Right lobe of liver (tissue), 6 donors: ENCODE data around the gene CSNK1D. TPM values are rescaled to one million over a fixed set of nuclear protein-coding genes. Genes with fewer than 3 reads are reported as not detected.
A peak's percentile ranks its signal among the peaks of the same experiment; 100 is the strongest.

ENCODE experiments used
- ATAC-seq, 4 donors: fragments of 200-7000 bp; cut with Tn5 transposase; one replicate each; pipeline ENCODE4 v1.9.1; 2020; ENCODE audit warnings: mild to moderate bottlenecking in 4 of 4, moderate library complexity in 4 of 4
- DNase-seq, 3 donors: peaks; one replicate each; pipeline ENCODE4 v3.0.0-alpha.2; 2020
- H3K27ac ChIP-seq, 3 donors: fragments of 200-600 bp; one replicate each; pipeline ENCODE4 v1.8.0; 2022
- H3K27me3 ChIP-seq, 2 donors: fragments of 200-600 bp; one replicate each; pipeline ENCODE4 v1.8.0; 2022
- H3K36me3 ChIP-seq, 4 donors: fragments of 200-600 bp; sonication (generic) in 1 of 4; one replicate each; pipeline versions ENCODE4 v1.5.1 to v1.8.0; 2017 to 2022; ENCODE audit warnings: control low read depth in 1 of 4
- H3K4me1 ChIP-seq, 4 donors: fragments of 200-600 bp; sonication (generic) in 1 of 4; one replicate each; pipeline versions ENCODE4 v1.5.1 to v1.8.0; 2017 to 2022; ENCODE audit warnings: control low read depth in 1 of 4
- H3K4me3 ChIP-seq, 3 donors: fragments of 200-600 bp; one replicate each; pipeline ENCODE4 v1.8.0; 2022
- H3K9me3 ChIP-seq, 4 donors: fragments of 200-600 bp; sonication (generic) in 1 of 4; one replicate each; pipeline versions ENCODE4 v1.5.1 to v1.8.0; 2017 to 2022; ENCODE audit warnings: control low read depth in 1 of 4
- CTCF ChIP-seq, 4 donors: fragments of 200-600 bp in 3 of 4; fragments of 450-650 bp in 1 of 4; IDR thresholded peaks; one replicate each; pipeline versions ENCODE4 v1.5.1 to v1.8.0; 2016 to 2022; ENCODE audit warnings: antibody characterized with exemption in 4 of 4, mild to moderate bottlenecking in 2 of 4
- POLR2A ChIP-seq: fragments of 450-650 bp; IDR thresholded peaks from one replicate; pipeline ENCODE4 v1.6.1; 2017; ENCODE audit warnings: antibody characterized with exemption, mild to moderate bottlenecking
- WGBS: methylation state at CpG from one replicate; pipeline ENCODE4 v1.1.6; 2018; ENCODE audit warnings: low coverage, low lambda C conversion rate; ENCODE audit not compliant: insufficient coverage; ENCODE audit errors: missing lambda C conversion rate; 5-methylcytosine and 5-hydroxymethylcytosine counted together
- intact Hi-C, 2 donors: fragments of 100-400 bp; cut with DNase I; formaldehyde crosslinking; loops; one replicate each; pipeline versions ENCODE4 v1.11.2 to v1.14.1; 2022
- total RNA-seq, 6 experiments: library from RNA; depleted of rRNA in 2 of 6; stranded (reverse); fragments of >200 nt in 2 of 6; fragmentation: NEBNext Ultra II Directional in 3 of 6; extraction: Animal tissue kit (Norgen Biotek cat#: 25700) in 3 of 6; gene quantifications; one replicate each; pipeline versions ENCODE4 v1.1.0 to v1.2.4, GENCODE V29; 2016 to 2023
- donor health status: DM: no; HTN: yes; CAD: no.
- donor health status: DM: no; HTN: no; CAD: no.
- donor health status: DM: no; HTN: no; CAD: no.
- donor health status: DM: no; HTN: yes; CAD: no.
- donor health status: DM: no; HTN: yes; CAD: no.

The CSNK1D gene
- total RNA-seq, 6 experiments from 2014 or later, result 32.7 to 73.0 (median 45.9) TPM

GRCh38 chr17:82295472-82295814 lies 21.9 kb upstream of the CSNK1D start:
- DNase-seq (no peak), ATAC-seq (peak in 1 of 4 donors; percentile 0)
- Histone ChIP-seq H3K9me3 (no peaks in the 10 kb centered on the region), H3K4me3 (peak overlapping the region in 1 of 3 donors; percentile 4), H3K4me1 (peaks cover 0 to 36% (median 13%) of the 10 kb centered on the region in 4 donors), H3K27me3 (no peaks in the 10 kb centered on the region), H3K36me3 (no peaks in the 10 kb centered on the region), H3K27ac (peak overlapping the region in 2 of 3 donors; percentile 62 to 65)
- intact Hi-C loops, result no loop called here
- no peak for TF ChIP-seq POLR2A
- TF ChIP-seq CTCF (IDR thresholded peaks at IDR 0.05), result no peak
- WGBS, result 27% methylated on average over 4 of the region's 4 CpGs

- Histone ChIP-seq H3K9me3 (no peaks in the 10 kb centered on the region), H3K36me3 (no peaks in the 10 kb centered on the region), H3K4me3 (peak overlapping the region in 1 of 3 donors; percentile 22), H3K27me3 (no peaks in the 10 kb centered on the region), H3K27ac (peak overlapping the region; percentile 21 to 55 (median 39)), H3K4me1 (peaks cover 0 to 36% (median 13%) of the 10 kb centered on the region in 4 donors)
- no peak for DNase-seq
- 80% methylated on average over 12 of the region's 15 CpGs for WGBS
- ATAC-seq, result no peak
- intact Hi-C loops, result no loop called here
- TF ChIP-seq CTCF (IDR thresholded peaks at IDR 0.05), result no peak
- no peak for TF ChIP-seq POLR2A
Measured at GRCh38 chr17:82294064-82294773, 20.7 kb upstream of the CSNK1D start.

- Histone ChIP-seq H3K4me1 (peaks cover 0 to 29% (median 7%) of the 10 kb centered on the region in 4 donors), H3K4me3 (peak overlapping the region; percentile 92 to 99 (median 96)), H3K36me3 (no peaks in the 10 kb centered on the region), H3K27ac (peak overlapping the region; percentile 86 to 93 (median 92)), H3K9me3 (no peaks in the 10 kb centered on the region), H3K27me3 (no peaks in the 10 kb centered on the region)
- ATAC-seq (peak; percentile 81 to 92 (median 91)), DNase-seq (peak; percentile 95 to 97 (median 97))
- 5% methylated on average over 48 of the region's 86 CpGs for WGBS
- intact Hi-C loops, result no loop called here
- TF ChIP-seq CTCF (IDR thresholded peaks at IDR 0.05) (no peak), POLR2A (peak; percentile 98)
Measured at GRCh38 chr17:82292251-82293154, 19.0 kb upstream of the CSNK1D start.

GRCh38 chr17:82291582-82292250 lies 18.2 kb upstream of the CSNK1D start:
- 72% methylated on average over 11 of the region's 19 CpGs for WGBS

More at GRCh38 chr17:82291582-82292250, 18.2 kb upstream of the CSNK1D start:
- TF ChIP-seq POLR2A (no peak), CTCF (IDR thresholded peaks at IDR 0.05) (no peak)
- Histone ChIP-seq H3K4me3 (peak overlapping the region; percentile 92 to 99 (median 96)), H3K4me1 (peaks cover 0 to 29% (median 7%) of the 10 kb centered on the region in 4 donors), H3K9me3 (no peaks in the 10 kb centered on the region), H3K36me3 (no peaks in the 10 kb centered on the region), H3K27me3 (no peaks in the 10 kb centered on the region), H3K27ac (peak overlapping the region; percentile 86 to 93 (median 92))
- DNase-seq, result no peak
- intact Hi-C loops, result no loop called here
- ATAC-seq, result no peak
